Thyroid gland (tissue), 4 donors: ENCODE measurements around the gene STK40. TPM values are rescaled to one million over a fixed set of nuclear protein-coding genes. Genes with fewer than 3 reads are reported as not detected.

Source experiments
- DNase-seq, 2 donors: peaks; one replicate each; pipeline ENCODE4 v3.0.0-alpha.2; 2019
- H3K27ac ChIP-seq, 3 donors: fragments of 200-600 bp; sonication (generic); 1 replicate in 2 of 3; 2 replicates in 1 of 3; pipeline ENCODE4 v1.5.1; 2016 to 2019; ENCODE audit warnings: mild to moderate bottlenecking in 1 of 3, moderate library complexity in 1 of 3
- H3K27me3 ChIP-seq: fragments of 200-600 bp; sonication (generic); one replicate; pipeline ENCODE4 v1.5.1; 2019
- H3K36me3 ChIP-seq, 2 donors: fragments of 200-600 bp; sonication (generic); one replicate each; pipeline ENCODE4 v1.5.1; 2016 to 2019
- H3K4me1 ChIP-seq, 2 donors: fragments of 200-600 bp; sonication (generic); one replicate each; pipeline ENCODE4 v1.5.1; 2017 to 2019
- H3K4me3 ChIP-seq, 3 donors: fragments of 200-600 bp; sonication (generic); replicated peaks in 1 of 3; 1 replicate in 2 of 3; 2 replicates in 1 of 3; pipeline ENCODE4 v1.5.1; 2016; ENCODE audit warnings: mild to moderate bottlenecking in 1 of 3
- H3K9me3 ChIP-seq: fragments of 200-600 bp; sonication (generic); one replicate; pipeline ENCODE4 v1.5.1; 2017
- CTCF ChIP-seq, 6 experiments: fragments of 200-600 bp in 3 of 6; fragments of 450-650 bp in 3 of 6; sonication (generic) in 3 of 6; IDR thresholded peaks; one replicate each; pipeline ENCODE4 v1.5.1; 2016 to 2019; ENCODE audit warnings: antibody characterized with exemption in 6 of 6, mild to moderate bottlenecking in 2 of 6, inconsistent platforms in 1 of 6, moderate library complexity in 1 of 6
- POLR2A ChIP-seq, 2 donors: fragments of 450-650 bp; IDR thresholded peaks; one replicate each; pipeline ENCODE4 v1.6.1; 2017; ENCODE audit warnings: antibody characterized with exemption in 2 of 2, mild to moderate bottlenecking in 2 of 2, moderate library complexity in 1 of 2
- WGBS, 2 donors: methylation state at CpG; one replicate each; pipeline ENCODE4 v1.1.5; 2017; 5-methylcytosine and 5-hydroxymethylcytosine counted together
- intact Hi-C: fragments of 100-400 bp; cut with DNase I; formaldehyde crosslinking; loops from one replicate; pipeline ENCODE4 v1.15.1; 2023
- total RNA-seq, 4 donors: library from RNA; depleted of rRNA; stranded (reverse); fragments of >200 nt; gene quantifications; one replicate each; pipeline ENCODE4 v1.2.3, GENCODE V29; 2016

Gene STK40
- total RNA-seq, 4 donors from 2014 or later: 37.0 to 61.1 (median 50.9) TPM

- no peak overlapping the region for H3K27ac ChIP-seq
- no peak for DNase-seq
- H3K4me3 ChIP-seq: no peak overlapping the region
- H3K9me3 ChIP-seq: no peaks in the 10 kb centered on the region
- 83 to 91% methylated on average over 8 of the region's 8 CpGs for WGBS, 2 donors
- intact Hi-C loops: no loop called here
- peaks cover 2 to 22% of the 10 kb centered on the region in 2 donors for H3K4me1 ChIP-seq
- no peak for TF ChIP-seq POLR2A (IDR thresholded peaks at IDR 0.05)
- no peak for TF ChIP-seq CTCF (IDR thresholded peaks at IDR 0.05)
- H3K36me3 ChIP-seq: peaks cover 33 to 57% of the 10 kb centered on the region in 2 donors
- no peaks in the 10 kb centered on the region for H3K27me3 ChIP-seq
Observed at GRCh38 chr1:36344395-36344680, 41.4 kb downstream of the STK40 start.

DNA sequence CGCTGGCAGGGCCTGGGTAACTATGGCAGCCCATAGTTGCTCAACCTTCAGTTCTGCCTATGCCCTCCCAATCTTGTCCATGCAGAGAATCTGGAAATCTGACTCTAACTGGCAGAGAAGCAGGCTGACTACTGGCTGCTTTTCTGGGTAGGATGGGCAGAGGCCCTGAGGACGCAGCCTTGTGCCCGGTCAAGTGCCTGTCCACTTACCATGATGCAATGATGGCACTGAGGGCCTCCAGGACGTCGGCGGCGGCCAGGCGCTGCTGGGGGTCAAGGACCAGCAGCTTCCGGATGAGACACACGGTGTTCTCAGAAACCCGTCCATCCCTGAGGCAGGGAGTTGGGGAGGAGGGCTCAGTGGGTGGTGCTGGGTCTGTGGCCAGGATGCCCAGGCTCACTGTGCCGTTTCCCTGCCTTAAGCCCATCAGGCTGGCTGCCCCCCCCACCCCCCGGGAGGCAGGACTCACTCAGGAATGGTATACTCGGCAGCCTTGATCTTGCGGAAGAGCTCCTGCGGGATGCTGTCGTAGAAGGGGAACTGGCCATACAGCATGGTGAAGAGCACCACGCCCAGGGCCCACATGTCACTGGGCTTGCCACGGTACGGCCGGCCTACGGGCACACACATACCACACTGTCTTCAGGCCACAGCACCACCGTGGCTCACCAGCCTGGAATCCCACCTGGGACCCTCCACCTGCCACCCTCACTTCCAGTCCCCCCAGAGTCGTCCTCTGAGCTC is 41.9 kb downstream of the STK40 start:
- Histone ChIP-seq H3K36me3 (peaks cover 33 to 57% of the 10 kb centered on the region in 2 donors), H3K27ac (peak overlapping the region in 1 of 3 donors; percentile 54), H3K4me1 (peaks cover 4 to 22% of the 10 kb centered on the region in 2 donors), H3K27me3 (no peaks in the 10 kb centered on the region), H3K4me3 (no peak overlapping the region), H3K9me3 (no peaks in the 10 kb centered on the region)
- 92% methylated on average over 8 to 20 of the region's 24 CpGs for WGBS, 2 donors
- TF ChIP-seq POLR2A (IDR thresholded peaks at IDR 0.05): no peak
- TF ChIP-seq CTCF (IDR thresholded peaks at IDR 0.05): no peak
- intact Hi-C loops: loop anchor here (2.0 kb wide), 1 partner anchor 77 kb away; no protein-coding TSS in a partner anchor
- DNase-seq: peak in 1 of 2 donors; percentile 24

DNA sequence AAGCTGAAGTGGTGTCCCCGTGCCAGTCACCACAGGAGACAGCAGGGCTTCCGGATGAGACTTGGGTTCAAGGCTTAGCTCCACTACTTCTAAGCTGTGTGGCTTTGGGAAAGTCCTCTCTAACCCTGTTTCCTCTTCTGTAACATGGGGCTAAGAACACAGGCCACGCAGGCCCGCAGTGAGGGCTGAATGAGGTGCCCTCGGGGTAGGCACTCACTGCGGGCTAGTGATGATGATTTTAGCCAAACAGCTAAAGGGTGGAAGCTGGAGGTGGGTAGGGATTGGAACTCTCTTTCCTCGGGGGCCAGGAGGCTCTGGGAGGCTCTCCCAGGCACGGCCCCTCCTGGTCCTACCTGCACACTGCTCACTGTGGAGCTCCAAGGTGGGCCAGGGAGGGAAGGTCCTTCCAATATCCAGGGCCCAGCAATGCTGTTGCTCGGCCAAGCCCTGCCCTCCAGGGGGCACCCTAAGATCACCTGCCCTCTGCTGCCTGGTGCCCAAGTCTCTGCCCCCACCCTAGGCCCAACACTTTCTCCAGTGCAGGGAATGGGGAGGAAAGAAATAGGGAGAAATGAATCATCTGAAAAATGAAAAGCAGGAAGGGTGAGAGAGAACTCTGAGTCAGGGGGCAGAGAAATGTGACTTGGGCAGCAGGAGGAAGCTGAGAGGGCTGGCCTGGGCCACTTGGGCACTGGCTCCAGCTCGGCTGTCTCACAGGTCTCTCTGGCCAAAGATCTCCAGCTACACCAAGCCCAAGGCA is 43.1 kb downstream of the STK40 start:
- H3K36me3 ChIP-seq: peaks cover 30 to 47% of the 10 kb centered on the region in 2 donors
- peak; percentile 54 to 59 for DNase-seq
- H3K27ac ChIP-seq: peak overlapping the region in 2 of 3 donors; percentile 54 to 66
- H3K27me3 ChIP-seq: no peaks in the 10 kb centered on the region
- H3K4me3 ChIP-seq: no peak overlapping the region
- no peaks in the 10 kb centered on the region for H3K9me3 ChIP-seq
- H3K4me1 ChIP-seq: peaks cover 5 to 27% of the 10 kb centered on the region in 2 donors
- TF ChIP-seq POLR2A (IDR thresholded peaks at IDR 0.05) (no peak), CTCF (IDR thresholded peaks at IDR 0.05) (peak in 5 of 6 experiments; percentile 56 to 78 (median 65))
- intact Hi-C loops: loop anchor here (2.0 kb wide), 1 partner anchor 78 kb away; no protein-coding TSS in a partner anchor
- 76 to 82% methylated on average over 7 to 10 of the region's 10 CpGs for WGBS, 2 donors

DNA sequence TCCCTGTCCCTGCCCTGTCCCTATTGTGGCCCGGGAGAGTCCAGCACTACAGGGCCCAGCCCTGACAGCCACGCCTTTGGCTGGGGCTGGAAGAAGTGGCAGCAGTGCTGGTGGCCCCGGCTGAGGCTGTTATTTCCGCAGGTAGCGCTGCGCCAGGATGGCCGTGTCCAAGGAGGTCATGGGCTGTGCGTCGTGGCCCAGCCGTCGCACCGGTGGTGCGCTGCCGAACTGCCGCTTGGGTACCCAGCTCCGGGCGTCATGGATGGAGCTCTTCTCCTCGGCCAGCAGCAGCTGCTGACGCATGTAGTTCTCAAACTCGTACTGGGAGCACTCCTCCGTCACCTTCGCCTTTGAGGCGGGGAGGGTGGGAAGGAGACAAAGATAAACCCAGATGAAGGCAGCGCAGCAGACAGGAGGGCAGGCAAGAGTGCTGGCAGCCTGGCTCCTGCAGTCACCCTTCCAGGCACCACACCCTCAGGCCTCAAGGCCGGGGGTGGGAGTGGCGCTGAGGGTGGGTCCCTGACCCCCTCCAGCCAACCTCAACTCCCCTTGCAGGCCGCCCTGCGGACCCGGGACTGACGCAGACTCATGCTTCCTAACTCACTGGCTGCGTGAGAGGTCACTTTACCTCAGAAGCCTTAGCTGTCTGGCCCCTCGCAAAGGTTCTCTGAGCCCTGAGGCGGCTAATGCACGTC is 44.0 kb downstream of the STK40 start:
- peaks cover 26 to 39% of the 10 kb centered on the region in 2 donors for H3K36me3 ChIP-seq
- H3K4me3 ChIP-seq: no peak overlapping the region
- WGBS, 2 donors: 88 to 91% methylated on average over 19 to 33 of the region's 34 CpGs
- DNase-seq: no peak
- no peak overlapping the region for H3K27ac ChIP-seq
- no peaks in the 10 kb centered on the region for H3K9me3 ChIP-seq
- peaks cover 5 to 27% of the 10 kb centered on the region in 2 donors for H3K4me1 ChIP-seq
- no peak for TF ChIP-seq CTCF (IDR thresholded peaks at IDR 0.05)
- TF ChIP-seq POLR2A (IDR thresholded peaks at IDR 0.05): no peak
- intact Hi-C loops: loop anchor here (2.0 kb wide), 1 partner anchor 79 kb away; no protein-coding TSS in a partner anchor
- no peaks in the 10 kb centered on the region for H3K27me3 ChIP-seq
